Lower leg skin (tissue), 4 donors: ENCODE measurements around the gene MRPL36. TPM values are rescaled to one million over a fixed set of nuclear protein-coding genes. Genes with fewer than 3 reads are reported as not detected.

Experiments
- DNase-seq, 2 donors: peaks; one replicate each; pipeline ENCODE4 v3.0.0-alpha.2; 2019; ENCODE audit warnings: low spot score in 2 of 2
- H3K4me3 ChIP-seq: fragments of 200-600 bp; sonication (generic); 2 replicates; pipeline ENCODE4 v1.5.1; 2017; ENCODE audit warnings: mild to moderate bottlenecking, low read depth; ENCODE audit not compliant: poor library complexity, severe bottlenecking
- POLR2A ChIP-seq, 2 donors: fragments of 450-650 bp; IDR thresholded peaks; one replicate each; pipeline ENCODE4 v1.6.1; 2016 to 2017; ENCODE audit warnings: antibody characterized with exemption in 2 of 2, mild to moderate bottlenecking in 1 of 2, moderate library complexity in 1 of 2
- WGBS, 2 donors: methylation state at CpG; one replicate each; pipeline ENCODE4 v1.1.5; 2018; 5-methylcytosine and 5-hydroxymethylcytosine counted together
- intact Hi-C: fragments of 100-400 bp; cut with DNase I; formaldehyde crosslinking; loops from one replicate; pipeline ENCODE4 v1.15.0; 2023; ENCODE audit warnings: low total_unique reads
- total RNA-seq, 4 donors: library from RNA; depleted of rRNA; stranded (reverse); fragments of >200 nt; gene quantifications; one replicate each; pipeline ENCODE4 v1.1.0, GENCODE V29; 2016
- TF ChIP-seq, protein P1 (sequence below), 3 donors: fragments of 450-650 bp; IDR thresholded peaks; one replicate each; pipeline ENCODE4 v1.5.1; 2016; ENCODE audit warnings: antibody characterized with exemption in 3 of 3, mild to moderate bottlenecking in 3 of 3, moderate library complexity in 2 of 3

Gene MRPL36
- total RNA-seq = 10 to 100 TPM; 34.6 to 59.4 (median 42.6) TPM

DNA sequence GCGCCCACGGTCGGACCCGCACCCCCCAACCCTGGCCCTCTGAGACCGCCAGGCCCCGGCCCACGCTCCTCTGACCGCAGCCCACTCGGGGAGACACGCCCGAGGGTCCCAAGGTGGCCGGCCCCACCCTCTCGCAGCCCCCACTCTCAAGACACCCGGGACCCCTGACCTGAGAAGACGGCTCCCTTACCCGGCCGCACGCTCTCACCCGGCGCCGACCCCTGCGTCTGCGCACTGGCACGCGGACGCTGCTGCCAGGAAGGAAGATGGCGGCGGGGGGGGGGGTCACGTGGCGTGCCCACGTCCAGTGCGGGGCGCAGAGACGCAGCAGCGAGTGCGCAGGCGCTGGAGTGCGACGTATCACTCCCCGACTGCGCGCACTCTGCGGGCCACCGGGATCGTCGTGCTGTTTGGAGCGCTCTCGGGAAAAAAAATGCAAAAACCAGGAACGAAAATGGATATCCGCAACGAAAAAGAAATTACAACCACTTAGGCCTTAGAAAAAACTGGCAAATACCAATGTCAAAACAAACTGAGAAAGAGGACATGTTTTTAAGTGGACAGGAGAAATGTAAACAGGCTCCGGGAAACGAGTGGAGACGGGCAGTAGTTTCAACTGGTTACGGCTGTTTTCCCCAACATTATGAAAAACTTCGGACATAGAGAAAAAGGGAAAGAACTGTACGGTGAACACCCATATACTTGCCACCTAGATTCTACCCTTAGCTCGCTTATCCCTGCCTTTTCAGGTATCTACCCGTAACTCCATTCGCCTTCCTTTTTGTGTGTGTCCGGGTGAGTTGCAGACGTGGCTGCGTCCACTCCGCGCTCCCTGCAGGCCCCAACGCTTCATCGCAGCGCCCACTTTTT is at the start of gene MRPL36:
Gene MRPL36 (minus strand): TSS at position 236 of the 870 bp plus-strand sequence. CDS start 902 bp downstream, outside the sequence.
- no peak for TF ChIP-seq POLR2A (IDR thresholded peaks at IDR 0.05)
- TF ChIP-seq, protein P1, sequence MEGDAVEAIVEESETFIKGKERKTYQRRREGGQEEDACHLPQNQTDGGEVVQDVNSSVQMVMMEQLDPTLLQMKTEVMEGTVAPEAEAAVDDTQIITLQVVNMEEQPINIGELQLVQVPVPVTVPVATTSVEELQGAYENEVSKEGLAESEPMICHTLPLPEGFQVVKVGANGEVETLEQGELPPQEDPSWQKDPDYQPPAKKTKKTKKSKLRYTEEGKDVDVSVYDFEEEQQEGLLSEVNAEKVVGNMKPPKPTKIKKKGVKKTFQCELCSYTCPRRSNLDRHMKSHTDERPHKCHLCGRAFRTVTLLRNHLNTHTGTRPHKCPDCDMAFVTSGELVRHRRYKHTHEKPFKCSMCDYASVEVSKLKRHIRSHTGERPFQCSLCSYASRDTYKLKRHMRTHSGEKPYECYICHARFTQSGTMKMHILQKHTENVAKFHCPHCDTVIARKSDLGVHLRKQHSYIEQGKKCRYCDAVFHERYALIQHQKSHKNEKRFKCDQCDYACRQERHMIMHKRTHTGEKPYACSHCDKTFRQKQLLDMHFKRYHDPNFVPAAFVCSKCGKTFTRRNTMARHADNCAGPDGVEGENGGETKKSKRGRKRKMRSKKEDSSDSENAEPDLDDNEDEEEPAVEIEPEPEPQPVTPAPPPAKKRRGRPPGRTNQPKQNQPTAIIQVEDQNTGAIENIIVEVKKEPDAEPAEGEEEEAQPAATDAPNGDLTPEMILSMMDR (IDR thresholded peaks at IDR 0.05) = no peak
- peak; percentile 90 to 98 for DNase-seq
- 4 to 8% methylated on average over 43 to 66 of the region's 68 CpGs for WGBS, 2 donors
- H3K4me3 ChIP-seq = peak within 1 kb of the TSS; percentile 82
- intact Hi-C loops = no loop called here

DNA sequence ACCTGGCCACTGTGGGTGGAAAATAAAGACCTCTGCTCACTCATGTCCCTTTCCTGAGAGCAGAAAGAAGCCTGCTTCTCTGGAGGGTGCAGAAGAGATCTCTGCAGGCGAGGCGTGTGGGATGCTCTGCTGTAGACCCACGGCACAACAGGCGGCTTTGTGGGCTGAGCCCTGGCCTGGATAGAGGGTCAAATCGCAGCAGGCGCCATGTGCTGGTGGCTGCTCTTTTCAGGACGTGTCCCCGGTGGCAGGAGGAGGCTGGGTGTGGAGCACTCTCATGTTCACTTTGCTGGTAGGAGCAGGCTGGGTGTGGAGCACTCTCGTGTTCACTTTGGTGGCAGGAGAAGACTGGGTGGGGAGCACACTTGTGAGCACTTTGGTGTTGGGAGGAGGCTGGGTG is 48.0 kb upstream of the MRPL36 start:
- 68 to 84% methylated on average over 9 of the region's 9 CpGs for WGBS, 2 donors

GRCh38 chr5:1847056-1847455 is 47.4 kb upstream of the MRPL36 start:
- no peak for TF ChIP-seq POLR2A (IDR thresholded peaks at IDR 0.05)
- TF ChIP-seq, protein P1 (IDR thresholded peaks at IDR 0.05) = no peak
- no peak overlapping the region for H3K4me3 ChIP-seq
- WGBS, 2 donors = 73 to 80% methylated on average over 10 of the region's 10 CpGs
- intact Hi-C loops = no loop called here
- DNase-seq = no peak

More for the DNA sequence above, 48.0 kb upstream of the MRPL36 start:
- DNase-seq = no peak
- H3K4me3 ChIP-seq = no peak overlapping the region
- intact Hi-C loops = no loop called here
- TF ChIP-seq, protein P1 (IDR thresholded peaks at IDR 0.05) = no peak
- TF ChIP-seq POLR2A (IDR thresholded peaks at IDR 0.05) = no peak

DNA sequence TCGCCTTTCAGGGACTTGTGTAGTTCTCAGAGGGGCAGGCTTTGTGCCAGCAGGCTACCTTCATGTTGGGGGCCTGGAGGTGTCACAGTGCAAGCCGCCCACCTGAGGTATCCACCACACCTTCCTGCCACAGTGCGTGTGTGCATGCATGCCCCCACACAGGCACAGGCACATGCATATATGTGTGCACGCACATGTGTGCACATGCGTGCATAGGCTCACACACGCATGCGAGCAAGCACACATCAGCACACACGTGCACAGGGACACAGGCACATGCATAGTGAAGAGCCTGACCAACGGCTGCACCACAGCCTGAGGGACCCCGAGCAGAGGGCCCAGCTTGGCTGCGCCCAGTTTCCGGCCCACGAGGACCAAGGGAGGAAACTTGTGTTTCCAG is 46.9 kb upstream of the MRPL36 start:
- no peak overlapping the region for H3K4me3 ChIP-seq
- 92 to 96% methylated on average over 11 to 12 of the region's 13 CpGs for WGBS, 2 donors
- no peak for TF ChIP-seq POLR2A (IDR thresholded peaks at IDR 0.05)
- TF ChIP-seq, protein P1 (IDR thresholded peaks at IDR 0.05) = no peak
- DNase-seq = no peak
- intact Hi-C loops = no loop called here

- TF ChIP-seq, protein P1 (IDR thresholded peaks at IDR 0.05) = no peak
- no peak for TF ChIP-seq POLR2A (IDR thresholded peaks at IDR 0.05)
- no peak overlapping the region for H3K4me3 ChIP-seq
- WGBS, 2 donors = 68 to 82% methylated on average over 1 of the region's 1 CpG
- no peak for DNase-seq
- intact Hi-C loops = no loop called here
These were observed 46.1 kb upstream of the MRPL36 start for GRCh38 chr5:1845696-1846095.
